IgD-negative memory B cell (primary cell): ENCODE results near the gene GRIK3. TPM values are rescaled to one million over a fixed set of nuclear protein-coding genes. Genes with fewer than 3 reads are reported as not detected.

Experiments used
- H3K27ac Mint-ChIP-seq, 3 donors: one replicate each; pipeline ENCODE4 v1.8.0; 2020 to 2022; ENCODE audit warnings: mild to moderate bottlenecking in 3 of 3, mixed read lengths in 3 of 3, moderate library complexity in 1 of 3
- H3K27me3 Mint-ChIP-seq: one replicate; pipeline ENCODE4 v1.8.0; 2021; ENCODE audit warnings: mixed read lengths
- H3K36me3 Mint-ChIP-seq: one replicate; pipeline ENCODE4 v1.8.0; 2020; ENCODE audit warnings: mild to moderate bottlenecking, mixed read lengths
- H3K4me1 Mint-ChIP-seq, 3 donors: one replicate each; pipeline ENCODE4 v1.8.0; 2020 to 2022; ENCODE audit warnings: mixed read lengths in 3 of 3, mild to moderate bottlenecking in 1 of 3
- H3K4me3 Mint-ChIP-seq, 4 donors: one replicate each; pipeline ENCODE4 v1.8.0; 2020 to 2022; ENCODE audit warnings: mild to moderate bottlenecking in 4 of 4, mixed read lengths in 4 of 4, moderate library complexity in 3 of 4
- H3K9me3 Mint-ChIP-seq, 3 donors: one replicate each; pipeline ENCODE4 v1.8.0; 2020 to 2021; ENCODE audit warnings: mixed read lengths in 3 of 3, mild to moderate bottlenecking in 1 of 3
- polyA plus RNA-seq: library from polyadenylated mRNA; unstranded; fragments of 300-500 nt; fragmentation: Illumina TruSeq; gene quantifications from one replicate; pipeline ENCODE4 v1.2.3, GENCODE V29; 2021

The GRIK3 gene
- polyA plus RNA-seq, 1 donor from 2014 or later: 0.56 TPM

- H3K27ac Mint-ChIP-seq: no peak overlapping the region
- H3K36me3 Mint-ChIP-seq: peaks cover 2% of the 10 kb centered on the region
- H3K27me3 Mint-ChIP-seq: peaks cover 20% of the 10 kb centered on the region
- H3K4me3 Mint-ChIP-seq: no peak overlapping the region
- peaks cover 0 to 2% (median 0%) of the 10 kb centered on the region in 3 donors for H3K9me3 Mint-ChIP-seq
- no peaks in the 10 kb centered on the region for H3K4me1 Mint-ChIP-seq
These were observed 242.0 kb downstream of the GRIK3 start for GRCh38 chr1:36792292-36792691.

- H3K9me3 Mint-ChIP-seq: peaks cover 0 to 2% (median 0%) of the 10 kb centered on the region in 3 donors
- peaks cover 29% of the 10 kb centered on the region for H3K27me3 Mint-ChIP-seq
- H3K36me3 Mint-ChIP-seq: peaks cover 2% of the 10 kb centered on the region
- H3K4me1 Mint-ChIP-seq: no peaks in the 10 kb centered on the region
- H3K4me3 Mint-ChIP-seq: no peak overlapping the region
- no peak overlapping the region for H3K27ac Mint-ChIP-seq
These were observed 244.1 kb downstream of the GRIK3 start for GRCh38 chr1:36790191-36790590.

GRCh38 chr1:36789535-36789934, 244.8 kb downstream of the GRIK3 start:
- H3K4me3 Mint-ChIP-seq: no peak overlapping the region
- no peak overlapping the region for H3K27ac Mint-ChIP-seq
- peaks cover 0 to 2% (median 0%) of the 10 kb centered on the region in 3 donors for H3K9me3 Mint-ChIP-seq
- no peaks in the 10 kb centered on the region for H3K4me1 Mint-ChIP-seq
- peaks cover 2% of the 10 kb centered on the region for H3K36me3 Mint-ChIP-seq
- peaks cover 30% of the 10 kb centered on the region for H3K27me3 Mint-ChIP-seq

GRCh38 chr1:36787312-36787913, 246.9 kb downstream of the GRIK3 start:
- H3K27me3 Mint-ChIP-seq: peaks cover 28% of the 10 kb centered on the region

GRCh38 chr1:36786425-36786824, 247.9 kb downstream of the GRIK3 start:
- Mint-ChIP-seq H3K27me3 (peaks cover 25% of the 10 kb centered on the region), H3K4me1 (no peaks in the 10 kb centered on the region), H3K27ac (peak overlapping the region in 1 of 3 donors; percentile 43), H3K9me3 (peaks cover 0 to 2% (median 0%) of the 10 kb centered on the region in 3 donors), H3K36me3 (peaks cover 2% of the 10 kb centered on the region), H3K4me3 (no peak overlapping the region)

More at GRCh38 chr1:36787312-36787913, 246.9 kb downstream of the GRIK3 start:
- Mint-ChIP-seq H3K27ac (no peak overlapping the region), H3K9me3 (peaks cover 0 to 2% (median 0%) of the 10 kb centered on the region in 3 donors), H3K36me3 (peaks cover 2% of the 10 kb centered on the region), H3K4me1 (no peaks in the 10 kb centered on the region), H3K4me3 (no peak overlapping the region)

- Mint-ChIP-seq H3K9me3 (no peaks in the 10 kb centered on the region), H3K27ac (no peak overlapping the region), H3K36me3 (peaks cover 2% of the 10 kb centered on the region), H3K4me1 (no peaks in the 10 kb centered on the region), H3K27me3 (peaks cover 21% of the 10 kb centered on the region), H3K4me3 (no peak overlapping the region)
These were observed 250.0 kb downstream of the GRIK3 start for GRCh38 chr1:36784147-36784859.

- no peak overlapping the region for H3K4me3 Mint-ChIP-seq
- no peaks in the 10 kb centered on the region for H3K36me3 Mint-ChIP-seq
- H3K27me3 Mint-ChIP-seq: peaks cover 18% of the 10 kb centered on the region
- peak overlapping the region in 1 of 3 donors; percentile 77 for H3K27ac Mint-ChIP-seq
- H3K4me1 Mint-ChIP-seq: no peaks in the 10 kb centered on the region
- H3K9me3 Mint-ChIP-seq: no peaks in the 10 kb centered on the region
These were observed 250.8 kb downstream of the GRIK3 start for GRCh38 chr1:36783475-36783874.

- peaks cover 14% of the 10 kb centered on the region for H3K27me3 Mint-ChIP-seq
- no peaks in the 10 kb centered on the region for H3K36me3 Mint-ChIP-seq
- no peaks in the 10 kb centered on the region for H3K4me1 Mint-ChIP-seq
- H3K4me3 Mint-ChIP-seq: no peak overlapping the region
- H3K27ac Mint-ChIP-seq: peak overlapping the region in 1 of 3 donors; percentile 77
- no peaks in the 10 kb centered on the region for H3K9me3 Mint-ChIP-seq
These were observed 251.5 kb downstream of the GRIK3 start for GRCh38 chr1:36782785-36783184.

- no peak overlapping the region for H3K27ac Mint-ChIP-seq
- H3K4me3 Mint-ChIP-seq: no peak overlapping the region
These were observed 252.2 kb downstream of the GRIK3 start for GRCh38 chr1:36782085-36782484.

GRCh38 chr1:36781098-36781497, 253.2 kb downstream of the GRIK3 start:
- peaks cover 0 to 2% (median 0%) of the 10 kb centered on the region in 3 donors for H3K4me1 Mint-ChIP-seq
- H3K36me3 Mint-ChIP-seq: peaks cover 4% of the 10 kb centered on the region
- peaks cover 9% of the 10 kb centered on the region for H3K27me3 Mint-ChIP-seq
- no peak overlapping the region for H3K4me3 Mint-ChIP-seq
- H3K27ac Mint-ChIP-seq: no peak overlapping the region
- H3K9me3 Mint-ChIP-seq: no peaks in the 10 kb centered on the region

More at GRCh38 chr1:36782085-36782484, 252.2 kb downstream of the GRIK3 start:
- peaks cover 10% of the 10 kb centered on the region for H3K27me3 Mint-ChIP-seq
- H3K4me1 Mint-ChIP-seq: no peaks in the 10 kb centered on the region
- H3K9me3 Mint-ChIP-seq: no peaks in the 10 kb centered on the region
- no peaks in the 10 kb centered on the region for H3K36me3 Mint-ChIP-seq

GRCh38 chr1:36778740-36779139, 255.6 kb downstream of the GRIK3 start:
- peaks cover 4% of the 10 kb centered on the region for H3K36me3 Mint-ChIP-seq
- peaks cover 10% of the 10 kb centered on the region for H3K27me3 Mint-ChIP-seq
- H3K27ac Mint-ChIP-seq: no peak overlapping the region
- H3K9me3 Mint-ChIP-seq: no peaks in the 10 kb centered on the region
- H3K4me3 Mint-ChIP-seq: no peak overlapping the region
- H3K4me1 Mint-ChIP-seq: peaks cover 0 to 2% (median 0%) of the 10 kb centered on the region in 3 donors

- peaks cover 0 to 2% (median 0%) of the 10 kb centered on the region in 3 donors for H3K4me1 Mint-ChIP-seq
- no peak overlapping the region for H3K4me3 Mint-ChIP-seq
- peaks cover 4% of the 10 kb centered on the region for H3K36me3 Mint-ChIP-seq
- H3K27me3 Mint-ChIP-seq: peaks cover 15% of the 10 kb centered on the region
- H3K27ac Mint-ChIP-seq: no peak overlapping the region
- no peaks in the 10 kb centered on the region for H3K9me3 Mint-ChIP-seq
These were observed 257.1 kb downstream of the GRIK3 start for GRCh38 chr1:36776948-36777831.

- Mint-ChIP-seq H3K4me3 (peak overlapping the region in 1 of 4 donors; percentile 52), H3K4me1 (peaks cover 0 to 2% (median 0%) of the 10 kb centered on the region in 3 donors), H3K27me3 (peaks cover 21% of the 10 kb centered on the region), H3K36me3 (peaks cover 4% of the 10 kb centered on the region), H3K9me3 (no peaks in the 10 kb centered on the region), H3K27ac (no peak overlapping the region)
These were observed 258.1 kb downstream of the GRIK3 start for GRCh38 chr1:36776256-36776655.

- Mint-ChIP-seq H3K27ac (no peak overlapping the region), H3K4me1 (peaks cover 0 to 2% (median 0%) of the 10 kb centered on the region in 3 donors), H3K9me3 (no peaks in the 10 kb centered on the region), H3K4me3 (no peak overlapping the region), H3K36me3 (peaks cover 4% of the 10 kb centered on the region), H3K27me3 (peaks cover 21% of the 10 kb centered on the region)
These were observed 258.6 kb downstream of the GRIK3 start for GRCh38 chr1:36775716-36776115.
